Central memory CD8-positive, alpha-beta T cell (primary cell): ENCODE data around the gene CYP4F22.
"Not testable (repeated sequence)": the region's sequence is repeated elsewhere in the genome, so short reads cannot be mapped to it uniquely, and the experiment has no call there.

Experiments used
- ATAC-seq: fragments of 150-1000 bp; cut with Tn5 transposase; replicated peaks from 2 replicates; pipeline ENCODE4 v1.10.0; 2022; ENCODE audit warnings: mild to moderate bottlenecking, moderate FRiP score, moderate number of reproducible peaks; ENCODE audit not compliant: poor library complexity, severe bottlenecking; ENCODE audit errors: extremely low read depth
- DNase-seq, 2 donors: peaks; one replicate each; pipeline ENCODE4 v3.0.0; 2021; ENCODE audit warnings: low spot score in 2 of 2
- H3K27ac Mint-ChIP-seq: one replicate; pipeline ENCODE4 v1.8.0; 2022; ENCODE audit warnings: low read depth, mild to moderate bottlenecking, moderate library complexity, mixed read lengths
- H3K27me3 Mint-ChIP-seq: one replicate; pipeline ENCODE4 v1.8.0; 2022; ENCODE audit warnings: mixed read lengths
- H3K36me3 Mint-ChIP-seq: one replicate; pipeline ENCODE4 v1.8.0; 2022; ENCODE audit warnings: mild to moderate bottlenecking, moderate library complexity, mixed read lengths; ENCODE audit not compliant: insufficient read depth
- H3K4me1 Mint-ChIP-seq: one replicate; pipeline ENCODE4 v1.8.0; 2022; ENCODE audit warnings: mixed read lengths
- H3K4me3 Mint-ChIP-seq: one replicate; pipeline ENCODE4 v1.8.0; 2022; ENCODE audit warnings: mild to moderate bottlenecking, moderate library complexity, mixed read lengths
- H3K9me3 Mint-ChIP-seq: one replicate; pipeline ENCODE4 v1.8.0; 2022; ENCODE audit warnings: mixed read lengths

The CYP4F22 gene

GRCh38 chr19:15529774-15530372, 21.5 kb downstream of the CYP4F22 start:
- Mint-ChIP-seq H3K36me3 (peaks cover 2% of the 10 kb centered on the region), H3K27me3 (no peaks in the 10 kb centered on the region), H3K4me3 (no peak overlapping the region), H3K9me3 (peaks cover 4% of the 10 kb centered on the region), H3K27ac (no peak overlapping the region), H3K4me1 (peaks cover 13% of the 10 kb centered on the region)
- no peak for ATAC-seq
- DNase-seq: no peak

GRCh38 chr19:15532779-15533521, 24.6 kb downstream of the CYP4F22 start:
- H3K36me3 Mint-ChIP-seq: peaks cover 2% of the 10 kb centered on the region
- peaks cover 13% of the 10 kb centered on the region for H3K4me1 Mint-ChIP-seq
- no peak overlapping the region for H3K4me3 Mint-ChIP-seq
- ATAC-seq (no peak), DNase-seq (no peak)
- H3K27ac Mint-ChIP-seq: no peak overlapping the region
- H3K9me3 Mint-ChIP-seq: peaks cover 4% of the 10 kb centered on the region
- peaks cover 10% of the 10 kb centered on the region for H3K27me3 Mint-ChIP-seq

GRCh38 chr19:15533522-15533830, 25.2 kb downstream of the CYP4F22 start:
- not testable (repeated sequence) for H3K36me3 Mint-ChIP-seq, H3K27ac Mint-ChIP-seq, DNase-seq, H3K9me3 Mint-ChIP-seq, H3K4me3 Mint-ChIP-seq, ATAC-seq, H3K27me3 Mint-ChIP-seq
- H3K4me1 Mint-ChIP-seq: peaks cover 13% of the 10 kb centered on the region

- ATAC-seq: no peak
Measured at GRCh38 chr19:15534957-15535864, 26.9 kb downstream of the CYP4F22 start.

GRCh38 chr19:15536350-15536749, 28.0 kb downstream of the CYP4F22 start:
- H3K4me1 Mint-ChIP-seq: peaks cover 13% of the 10 kb centered on the region
- no peak for DNase-seq
- peaks cover 4% of the 10 kb centered on the region for H3K9me3 Mint-ChIP-seq
- no peak overlapping the region for H3K4me3 Mint-ChIP-seq
- ATAC-seq: no peak
- H3K36me3 Mint-ChIP-seq: peaks cover 2% of the 10 kb centered on the region
- no peak overlapping the region for H3K27ac Mint-ChIP-seq
- H3K27me3 Mint-ChIP-seq: peaks cover 10% of the 10 kb centered on the region

More at GRCh38 chr19:15534957-15535864, 26.9 kb downstream of the CYP4F22 start:
- H3K9me3 Mint-ChIP-seq: peaks cover 8% of the 10 kb centered on the region
- H3K4me3 Mint-ChIP-seq: no peak overlapping the region
- no peak overlapping the region for H3K27ac Mint-ChIP-seq
- H3K27me3 Mint-ChIP-seq: peaks cover 10% of the 10 kb centered on the region
- peaks cover 2% of the 10 kb centered on the region for H3K36me3 Mint-ChIP-seq
- peaks cover 13% of the 10 kb centered on the region for H3K4me1 Mint-ChIP-seq
- DNase-seq: no peak

GRCh38 chr19:15538774-15539173, 30.4 kb downstream of the CYP4F22 start:
- no peak for ATAC-seq
- peaks cover 10% of the 10 kb centered on the region for H3K27me3 Mint-ChIP-seq
- H3K36me3 Mint-ChIP-seq: no peaks in the 10 kb centered on the region

GRCh38 chr19:15539638-15540037, 31.3 kb downstream of the CYP4F22 start:
- DNase-seq: no peak
- no peak overlapping the region for H3K4me3 Mint-ChIP-seq
- peaks cover 4% of the 10 kb centered on the region for H3K9me3 Mint-ChIP-seq
- peaks cover 10% of the 10 kb centered on the region for H3K27me3 Mint-ChIP-seq
- H3K27ac Mint-ChIP-seq: no peak overlapping the region
- no peak for ATAC-seq
- H3K36me3 Mint-ChIP-seq: no peaks in the 10 kb centered on the region
- no peaks in the 10 kb centered on the region for H3K4me1 Mint-ChIP-seq

More at GRCh38 chr19:15538774-15539173, 30.4 kb downstream of the CYP4F22 start:
- no peak for DNase-seq
- H3K9me3 Mint-ChIP-seq: peaks cover 4% of the 10 kb centered on the region
- no peak overlapping the region for H3K4me3 Mint-ChIP-seq
- H3K4me1 Mint-ChIP-seq: no peaks in the 10 kb centered on the region
- H3K27ac Mint-ChIP-seq: no peak overlapping the region

- no peaks in the 10 kb centered on the region for H3K36me3 Mint-ChIP-seq
- H3K27me3 Mint-ChIP-seq: peaks cover 10% of the 10 kb centered on the region
- H3K27ac Mint-ChIP-seq: no peak overlapping the region
- no peaks in the 10 kb centered on the region for H3K4me1 Mint-ChIP-seq
- H3K4me3 Mint-ChIP-seq: no peak overlapping the region
- DNase-seq: no peak
- no peak for ATAC-seq
- H3K9me3 Mint-ChIP-seq: peaks cover 4% of the 10 kb centered on the region
Measured at GRCh38 chr19:15540435-15540834, 32.1 kb downstream of the CYP4F22 start.

- Mint-ChIP-seq H3K4me3 (no peak overlapping the region), H3K36me3 (no peaks in the 10 kb centered on the region), H3K9me3 (no peaks in the 10 kb centered on the region), H3K4me1 (peaks cover 5% of the 10 kb centered on the region), H3K27ac (no peak overlapping the region), H3K27me3 (no peaks in the 10 kb centered on the region)
- DNase-seq (no peak), ATAC-seq (no peak)
Measured at GRCh38 chr19:15544283-15544682, 36.0 kb downstream of the CYP4F22 start.

- no peaks in the 10 kb centered on the region for H3K9me3 Mint-ChIP-seq
- ATAC-seq (no peak), DNase-seq (no peak)
- peaks cover 7% of the 10 kb centered on the region for H3K4me1 Mint-ChIP-seq
- H3K27me3 Mint-ChIP-seq: no peaks in the 10 kb centered on the region
- H3K4me3 Mint-ChIP-seq: no peak overlapping the region
- no peaks in the 10 kb centered on the region for H3K36me3 Mint-ChIP-seq
- no peak overlapping the region for H3K27ac Mint-ChIP-seq
Measured at GRCh38 chr19:15544970-15545369, 36.6 kb downstream of the CYP4F22 start.

GRCh38 chr19:15548648-15549047, 40.3 kb downstream of the CYP4F22 start:
- Mint-ChIP-seq H3K27ac (peak overlapping the region; percentile 58), H3K36me3 (no peaks in the 10 kb centered on the region), H3K4me1 (peaks cover 20% of the 10 kb centered on the region), H3K27me3 (no peaks in the 10 kb centered on the region), H3K4me3 (no peak overlapping the region), H3K9me3 (no peaks in the 10 kb centered on the region)
- no peak for ATAC-seq
- no peak for DNase-seq

GRCh38 chr19:15549581-15549980, 41.3 kb downstream of the CYP4F22 start:
- DNase-seq (no peak), ATAC-seq (no peak)
- no peaks in the 10 kb centered on the region for H3K36me3 Mint-ChIP-seq
- H3K27me3 Mint-ChIP-seq: no peaks in the 10 kb centered on the region
- H3K9me3 Mint-ChIP-seq: no peaks in the 10 kb centered on the region
- no peak overlapping the region for H3K4me3 Mint-ChIP-seq
- peaks cover 20% of the 10 kb centered on the region for H3K4me1 Mint-ChIP-seq
- H3K27ac Mint-ChIP-seq: no peak overlapping the region
